Panc1 (cell line): ENCODE results near the gene NCK1. TPM values are rescaled to one million over a fixed set of nuclear protein-coding genes. Genes with fewer than 3 reads are reported as not detected.
"Not testable (repeated sequence)": the region's sequence is repeated elsewhere in the genome, so short reads cannot be mapped to it uniquely, and the experiment has no call there.

Experiments
- ATAC-seq: fragments of 200-7000 bp; cut with Tn5 transposase; 2 replicates; pipeline ENCODE4 v1.9.1; 2020; ENCODE audit warnings: mild to moderate bottlenecking, moderate library complexity
- BruUV-seq: library from RNA; stranded (reverse); fragments of 400-500 nt; replicated peaks from 2 replicates; lab custom pipeline; 2021; lab: Mats Ljungman, UMichigan
- CTCF ChIA-PET: fragments of 300-600 bp; sonication (Branson Sonifier 250); formaldehyde crosslinking; loops from one replicate; lab custom pipeline; 2022; ENCODE audit warnings: antibody characterized with exemption; lab: Charles Lee
- POLR2A ChIA-PET: fragments of 300-600 bp; sonication (Branson Sonifier 250); formaldehyde crosslinking; loops from one replicate; lab custom pipeline; 2022; ENCODE audit warnings: antibody characterized with exemption; lab: Charles Lee
- DNase-seq: peaks from one replicate; pipeline ENCODE4 v3.0.0-alpha.2; 2010; ENCODE audit warnings: low read depth, low spot score
- H3K27ac ChIP-seq: 2 replicates; pipeline ENCODE4 v1.5.1; 2011; ENCODE audit warnings: mild to moderate bottlenecking, low read length, inconsistent platforms
- H3K27me3 ChIP-seq: fragments of 200-500 bp; sonication (Bioruptor generic); 2 replicates; pipeline ENCODE4 v1.6.0; 2014; ENCODE audit warnings: low read length, inconsistent platforms; ENCODE audit not compliant: control insufficient read depth, insufficient read depth
- H3K36me3 ChIP-seq: fragments of 200-500 bp; sonication (Bioruptor generic); 2 replicates; pipeline ENCODE4 v1.5.1; 2014; ENCODE audit warnings: inconsistent platforms, mild to moderate bottlenecking, low read length, moderate library complexity; ENCODE audit not compliant: control insufficient read depth, insufficient read depth
- H3K4me1 ChIP-seq: 2 replicates; pipeline ENCODE4 v1.5.1; 2011; ENCODE audit warnings: inconsistent platforms, mild to moderate bottlenecking, low read length, moderate library complexity; ENCODE audit not compliant: control insufficient read depth, insufficient read depth
- H3K4me3 ChIP-seq, 2 experiments: 2 replicates each; pipeline ENCODE4 v1.5.1; 2011 to 2012; ENCODE audit warnings: low read depth in 2 of 2, low read length in 2 of 2, mild to moderate bottlenecking in 2 of 2, inconsistent platforms in 1 of 2, moderate library complexity in 1 of 2
- H3K9me3 ChIP-seq: fragments of 200-500 bp; sonication (Bioruptor generic); 2 replicates; pipeline ENCODE4 v1.5.1; 2014; ENCODE audit warnings: low read depth, mild to moderate bottlenecking, inconsistent platforms, low read length, moderate library complexity; ENCODE audit not compliant: control insufficient read depth, insufficient read depth
- POLR2AphosphoS5 ChIP-seq: IDR thresholded peaks from 2 replicates; pipeline ENCODE4 v1.6.1; 2012; ENCODE audit warnings: mild to moderate bottlenecking, low read depth, low read length, moderate library complexity
- SIN3A ChIP-seq: IDR thresholded peaks from 2 replicates; pipeline ENCODE4 v1.6.1; 2012; ENCODE audit warnings: low read depth, mild to moderate bottlenecking, low read length, moderate library complexity, borderline replicate concordance; ENCODE audit not compliant: insufficient read depth
- TCF7L2 ChIP-seq: IDR thresholded peaks from 2 replicates; pipeline ENCODE4 v1.6.1; 2011; ENCODE audit warnings: mild to moderate bottlenecking, low read depth, low read length, inconsistent platforms
- in situ Hi-C: cut with HindIII; loops from 2 replicates; pipeline ENCODE4 v1.10.0; 2016; ENCODE audit warnings: low sequenced_read_pairs, low pct_unique_long_range_greater_than_20kb
- intact Hi-C: fragments of 100-400 bp; cut with micrococcal nuclease; formaldehyde crosslinking; loops from one replicate; pipeline ENCODE4 v1.10.0; 2022; ENCODE audit not compliant: unreplicated experiment
- total RNA-seq: library from RNA; stranded (reverse); gene quantifications from one replicate; pipeline ENCODE4 v1.2.1, GENCODE V29; 2021; ENCODE audit not compliant: unreplicated experiment
- TF ChIP-seq, protein P1 (sequence below): fragments of 450-650 bp; IDR thresholded peaks from 2 replicates; pipeline ENCODE4 v1.5.1; 2017; ENCODE audit warnings: mild to moderate bottlenecking
- TF ChIP-seq, protein P2 (sequence below), 2 experiments: IDR thresholded peaks; 2 replicates each; pipeline ENCODE4 v1.6.1; 2011 to 2012; ENCODE audit warnings: low read depth in 2 of 2, control low read depth in 1 of 2, low read length in 1 of 2, mild to moderate bottlenecking in 1 of 2, moderate library complexity in 1 of 2; ENCODE audit not compliant: insufficient read depth in 1 of 2

NCK1 gene
- total RNA-seq, 1 experiment from 2014 or later, result 43.5 TPM

DNA sequence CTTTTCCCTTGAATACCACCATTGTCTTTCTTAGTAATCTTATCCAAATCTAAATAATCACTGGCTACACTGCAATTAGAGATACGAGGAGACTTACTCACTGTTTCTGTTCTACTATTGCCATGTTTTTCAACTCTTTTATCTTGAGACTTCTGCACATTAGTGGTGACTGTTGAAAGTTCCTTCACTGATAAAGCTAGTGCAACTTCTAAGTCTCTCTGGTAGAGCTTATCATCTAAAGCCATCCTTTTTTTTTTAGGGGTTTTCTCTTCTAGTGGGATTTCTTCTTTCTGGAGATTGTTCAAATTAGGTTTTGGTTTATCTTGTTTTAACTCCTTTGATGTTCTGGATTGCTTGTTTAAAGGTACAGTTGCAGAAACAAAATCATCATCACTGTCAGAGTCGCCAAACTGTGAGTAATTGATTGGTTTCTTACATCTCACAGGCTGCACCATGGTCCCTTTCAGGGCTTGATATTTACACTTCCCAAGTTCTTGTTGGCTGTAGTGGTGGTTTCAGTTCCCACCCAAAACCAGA is 37.7 kb downstream of the NCK1 start:
- no peak for TF ChIP-seq POLR2AphosphoS5
- TF ChIP-seq, protein P1, sequence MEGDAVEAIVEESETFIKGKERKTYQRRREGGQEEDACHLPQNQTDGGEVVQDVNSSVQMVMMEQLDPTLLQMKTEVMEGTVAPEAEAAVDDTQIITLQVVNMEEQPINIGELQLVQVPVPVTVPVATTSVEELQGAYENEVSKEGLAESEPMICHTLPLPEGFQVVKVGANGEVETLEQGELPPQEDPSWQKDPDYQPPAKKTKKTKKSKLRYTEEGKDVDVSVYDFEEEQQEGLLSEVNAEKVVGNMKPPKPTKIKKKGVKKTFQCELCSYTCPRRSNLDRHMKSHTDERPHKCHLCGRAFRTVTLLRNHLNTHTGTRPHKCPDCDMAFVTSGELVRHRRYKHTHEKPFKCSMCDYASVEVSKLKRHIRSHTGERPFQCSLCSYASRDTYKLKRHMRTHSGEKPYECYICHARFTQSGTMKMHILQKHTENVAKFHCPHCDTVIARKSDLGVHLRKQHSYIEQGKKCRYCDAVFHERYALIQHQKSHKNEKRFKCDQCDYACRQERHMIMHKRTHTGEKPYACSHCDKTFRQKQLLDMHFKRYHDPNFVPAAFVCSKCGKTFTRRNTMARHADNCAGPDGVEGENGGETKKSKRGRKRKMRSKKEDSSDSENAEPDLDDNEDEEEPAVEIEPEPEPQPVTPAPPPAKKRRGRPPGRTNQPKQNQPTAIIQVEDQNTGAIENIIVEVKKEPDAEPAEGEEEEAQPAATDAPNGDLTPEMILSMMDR, result no peak
- TF ChIP-seq TCF7L2, result no peak
- TF ChIP-seq, protein P2, sequence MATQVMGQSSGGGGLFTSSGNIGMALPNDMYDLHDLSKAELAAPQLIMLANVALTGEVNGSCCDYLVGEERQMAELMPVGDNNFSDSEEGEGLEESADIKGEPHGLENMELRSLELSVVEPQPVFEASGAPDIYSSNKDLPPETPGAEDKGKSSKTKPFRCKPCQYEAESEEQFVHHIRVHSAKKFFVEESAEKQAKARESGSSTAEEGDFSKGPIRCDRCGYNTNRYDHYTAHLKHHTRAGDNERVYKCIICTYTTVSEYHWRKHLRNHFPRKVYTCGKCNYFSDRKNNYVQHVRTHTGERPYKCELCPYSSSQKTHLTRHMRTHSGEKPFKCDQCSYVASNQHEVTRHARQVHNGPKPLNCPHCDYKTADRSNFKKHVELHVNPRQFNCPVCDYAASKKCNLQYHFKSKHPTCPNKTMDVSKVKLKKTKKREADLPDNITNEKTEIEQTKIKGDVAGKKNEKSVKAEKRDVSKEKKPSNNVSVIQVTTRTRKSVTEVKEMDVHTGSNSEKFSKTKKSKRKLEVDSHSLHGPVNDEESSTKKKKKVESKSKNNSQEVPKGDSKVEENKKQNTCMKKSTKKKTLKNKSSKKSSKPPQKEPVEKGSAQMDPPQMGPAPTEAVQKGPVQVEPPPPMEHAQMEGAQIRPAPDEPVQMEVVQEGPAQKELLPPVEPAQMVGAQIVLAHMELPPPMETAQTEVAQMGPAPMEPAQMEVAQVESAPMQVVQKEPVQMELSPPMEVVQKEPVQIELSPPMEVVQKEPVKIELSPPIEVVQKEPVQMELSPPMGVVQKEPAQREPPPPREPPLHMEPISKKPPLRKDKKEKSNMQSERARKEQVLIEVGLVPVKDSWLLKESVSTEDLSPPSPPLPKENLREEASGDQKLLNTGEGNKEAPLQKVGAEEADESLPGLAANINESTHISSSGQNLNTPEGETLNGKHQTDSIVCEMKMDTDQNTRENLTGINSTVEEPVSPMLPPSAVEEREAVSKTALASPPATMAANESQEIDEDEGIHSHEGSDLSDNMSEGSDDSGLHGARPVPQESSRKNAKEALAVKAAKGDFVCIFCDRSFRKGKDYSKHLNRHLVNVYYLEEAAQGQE (IDR thresholded peaks at IDR 0.05; ENCODE audit: insufficient read depth in 1 of 2, low read depth in 2 of 2, low read length in 1 of 2), result no peak
- TF ChIP-seq SIN3A, result no peak
- POLR2A ChIA-PET, result no interaction called here
- no peaks in the 10 kb centered on the region for H3K36me3 ChIP-seq
- ATAC-seq (no peak), DNase-seq (no peak)
- H3K27me3 ChIP-seq, result no peaks in the 10 kb centered on the region
- no peak overlapping the region for H3K27ac ChIP-seq
- H3K9me3 ChIP-seq, result peaks cover 3% of the 10 kb centered on the region; the same call in 1 of the 2 replicates
- in situ Hi-C loops, result no loop called here
- intact Hi-C loops, result no loop called here
- no peak overlapping the region for H3K4me3 ChIP-seq
- H3K4me1 ChIP-seq, result peaks cover 5% of the 10 kb centered on the region; the same call in 1 of the 2 replicates
- CTCF ChIA-PET, result no interaction called here
- BruUV-seq, result no TSS peak

DNA sequence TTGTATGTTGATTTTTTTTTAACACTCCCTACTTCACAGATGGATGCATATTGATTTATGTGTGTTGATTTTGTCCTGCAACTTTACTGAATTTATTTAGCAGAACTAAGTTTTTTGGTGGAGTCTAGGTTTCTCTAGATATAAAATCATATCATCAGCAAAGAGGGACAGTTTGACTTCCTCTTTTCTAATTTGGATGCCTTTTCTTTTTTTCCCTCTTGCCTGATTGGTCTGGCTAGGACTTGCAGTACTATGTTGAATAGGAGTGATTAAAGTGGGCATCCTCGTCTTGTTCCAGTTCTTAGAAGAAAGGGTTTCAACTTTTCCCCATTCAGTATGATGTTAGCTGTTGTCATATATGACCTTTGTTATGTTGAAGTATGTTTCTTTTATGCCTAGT is 38.7 kb downstream of the NCK1 start:
- BruUV-seq, H3K4me1 ChIP-seq, intact Hi-C loops, H3K27ac ChIP-seq, ATAC-seq, in situ Hi-C loops, DNase-seq, H3K9me3 ChIP-seq, CTCF ChIA-PET, H3K27me3 ChIP-seq, POLR2A ChIA-PET, H3K36me3 ChIP-seq, H3K4me3 ChIP-seq: not testable (repeated sequence)

DNA sequence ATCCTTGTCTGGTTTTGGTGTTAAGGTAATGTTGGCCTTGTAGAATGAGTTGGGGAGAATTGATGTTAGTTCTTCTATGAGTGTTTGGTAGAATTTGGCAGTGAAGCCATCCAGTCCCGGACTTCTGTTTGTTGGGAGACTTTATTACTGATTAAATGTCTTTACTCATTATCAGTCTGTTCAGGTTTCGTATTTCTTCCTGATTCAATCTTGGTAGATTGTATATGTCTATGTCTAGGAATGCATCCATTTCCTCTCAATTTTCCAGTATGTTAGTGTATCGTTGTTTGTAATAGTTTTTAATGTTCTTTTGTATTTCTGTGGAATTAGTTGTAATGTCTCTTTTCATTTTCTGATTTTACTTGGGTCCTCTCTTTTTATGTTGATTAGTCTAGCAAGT is 39.4 kb downstream of the NCK1 start:
- Histone ChIP-seq H3K4me3 (no peak overlapping the region), H3K9me3 (peaks cover 3% of the 10 kb centered on the region; the same call in 1 of the 2 replicates), H3K36me3 (no peaks in the 10 kb centered on the region), H3K27ac (no peak overlapping the region), H3K4me1 (peaks cover 5% of the 10 kb centered on the region; the same call in 1 of the 2 replicates), H3K27me3 (no peaks in the 10 kb centered on the region)
- in situ Hi-C loops, result no loop called here
- TF ChIP-seq POLR2AphosphoS5 (no peak), TCF7L2 (no peak), SIN3A (no peak)
- TF ChIP-seq, protein P2 (IDR thresholded peaks at IDR 0.05; ENCODE audit: insufficient read depth in 1 of 2, low read depth in 2 of 2, low read length in 1 of 2), result no peak
- TF ChIP-seq, protein P1, result no peak
- CTCF ChIA-PET, result no interaction called here
- intact Hi-C loops, result no loop called here
- POLR2A ChIA-PET, result no interaction called here
- ATAC-seq, result no peak
- DNase-seq, result no peak
- no TSS peak for BruUV-seq
